Activated CD4-positive, alpha-beta memory T cell treated with anti-CD3 and anti-CD28 coated beads, Interleukin-2, amount 10 ng/mL, durations not matched to agents 7 days and 5 days (primary cell): Measurements from ENCODE around the gene TRHDE. TPM values are rescaled to one million over a fixed set of nuclear protein-coding genes. Genes with fewer than 3 reads are reported as not detected.
"Not testable (repeated sequence)": the region's sequence is repeated elsewhere in the genome, so short reads cannot be mapped to it uniquely, and the experiment has no call there.

ENCODE experiments used
- CTCF ChIA-PET: fragments of 350-600 bp; sonication (Branson Sonifier 250); formaldehyde crosslinking; loops from one replicate; lab custom pipeline; 2021; ENCODE audit warnings: antibody characterized with exemption, inconsistent platforms; lab: Charles Lee
- POLR2A ChIA-PET: fragments of 350-600 bp; sonication (Branson Sonifier 250); formaldehyde crosslinking; loops from one replicate; lab custom pipeline; 2021; ENCODE audit warnings: antibody characterized with exemption; lab: Charles Lee
- DNase-seq: peaks from one replicate; pipeline ENCODE4 v3.0.0-alpha.2; 2020
- H3K27ac Mint-ChIP-seq: one replicate; pipeline ENCODE4 v1.8.0; 2021; ENCODE audit warnings: mild to moderate bottlenecking, mixed read lengths
- H3K27me3 Mint-ChIP-seq: one replicate; pipeline ENCODE4 v1.8.0; 2021; ENCODE audit warnings: mixed read lengths
- H3K36me3 Mint-ChIP-seq: one replicate; pipeline ENCODE4 v1.8.0; 2021; ENCODE audit warnings: low read depth, mixed read lengths
- H3K4me1 Mint-ChIP-seq: one replicate; pipeline ENCODE4 v1.8.0; 2021; ENCODE audit warnings: mixed read lengths
- H3K4me3 Mint-ChIP-seq: one replicate; pipeline ENCODE4 v1.8.0; 2021; ENCODE audit warnings: mild to moderate bottlenecking, mixed read lengths
- H3K9me3 Mint-ChIP-seq: one replicate; pipeline ENCODE4 v1.8.0; 2021; ENCODE audit warnings: mixed read lengths
- total RNA-seq, 2 experiments: library from RNA; stranded (reverse); gene quantifications; one replicate each; pipeline ENCODE4 v1.2.3, GENCODE V29; 2021

Gene TRHDE
- total RNA-seq, 2 experiments from 2014 or later: not detected

GRCh38 chr12:72578327-72578726 is 306.2 kb downstream of the TRHDE start:
- no peaks in the 10 kb centered on the region for H3K27me3 Mint-ChIP-seq
- H3K27ac Mint-ChIP-seq: no peak overlapping the region
- H3K9me3 Mint-ChIP-seq: peaks cover 5% of the 10 kb centered on the region
- no peak for DNase-seq
- ChIA-PET POLR2A (no interaction called here), CTCF (no interaction called here)
- no peak overlapping the region for H3K4me3 Mint-ChIP-seq
- no peaks in the 10 kb centered on the region for H3K4me1 Mint-ChIP-seq
- H3K36me3 Mint-ChIP-seq: no peaks in the 10 kb centered on the region

- H3K27me3 Mint-ChIP-seq: no peaks in the 10 kb centered on the region
- no peak for DNase-seq
- H3K27ac Mint-ChIP-seq: no peak overlapping the region
- peaks cover 10% of the 10 kb centered on the region for H3K9me3 Mint-ChIP-seq
- no peaks in the 10 kb centered on the region for H3K36me3 Mint-ChIP-seq
- no peaks in the 10 kb centered on the region for H3K4me1 Mint-ChIP-seq
- CTCF ChIA-PET: no interaction called here
- POLR2A ChIA-PET: no interaction called here
- H3K4me3 Mint-ChIP-seq: no peak overlapping the region
Observed at GRCh38 chr12:72586456-72586855, 314.3 kb downstream of the TRHDE start.

GRCh38 chr12:72602581-72602980 is 330.4 kb downstream of the TRHDE start:
- Mint-ChIP-seq H3K27me3 (no peaks in the 10 kb centered on the region), H3K27ac (no peak overlapping the region), H3K4me1 (no peaks in the 10 kb centered on the region), H3K9me3 (no peaks in the 10 kb centered on the region), H3K4me3 (no peak overlapping the region), H3K36me3 (no peaks in the 10 kb centered on the region)
- POLR2A ChIA-PET: no interaction called here
- CTCF ChIA-PET: no interaction called here
- DNase-seq: no peak

GRCh38 chr12:72605975-72606374 is 333.8 kb downstream of the TRHDE start:
- DNase-seq: no peak
- Mint-ChIP-seq H3K27ac (no peak overlapping the region), H3K36me3 (no peaks in the 10 kb centered on the region), H3K4me3 (no peak overlapping the region), H3K4me1 (no peaks in the 10 kb centered on the region), H3K9me3 (no peaks in the 10 kb centered on the region), H3K27me3 (no peaks in the 10 kb centered on the region)
- ChIA-PET POLR2A (no interaction called here), CTCF (no interaction called here)

GRCh38 chr12:72610342-72610741 is 338.2 kb downstream of the TRHDE start:
- CTCF ChIA-PET: no interaction called here
- Mint-ChIP-seq H3K36me3 (no peaks in the 10 kb centered on the region), H3K27ac (no peak overlapping the region), H3K4me3 (no peak overlapping the region), H3K9me3 (no peaks in the 10 kb centered on the region), H3K4me1 (no peaks in the 10 kb centered on the region), H3K27me3 (no peaks in the 10 kb centered on the region)
- POLR2A ChIA-PET: no interaction called here
- no peak for DNase-seq

GRCh38 chr12:72610854-72611358 is 338.7 kb downstream of the TRHDE start:
- Mint-ChIP-seq H3K36me3 (no peaks in the 10 kb centered on the region), H3K4me1 (no peaks in the 10 kb centered on the region)

GRCh38 chr12:72612171-72612570 is 340.0 kb downstream of the TRHDE start:
- no peaks in the 10 kb centered on the region for H3K36me3 Mint-ChIP-seq
- ChIA-PET CTCF (no interaction called here), POLR2A (no interaction called here)
- H3K27me3 Mint-ChIP-seq: no peaks in the 10 kb centered on the region
- H3K4me3 Mint-ChIP-seq: no peak overlapping the region
- H3K4me1 Mint-ChIP-seq: no peaks in the 10 kb centered on the region
- no peak overlapping the region for H3K27ac Mint-ChIP-seq
- no peaks in the 10 kb centered on the region for H3K9me3 Mint-ChIP-seq
- no peak for DNase-seq

More at GRCh38 chr12:72610854-72611358, 338.7 kb downstream of the TRHDE start:
- no peak overlapping the region for H3K4me3 Mint-ChIP-seq
- CTCF ChIA-PET: no interaction called here
- no peak for DNase-seq
- no peaks in the 10 kb centered on the region for H3K27me3 Mint-ChIP-seq
- H3K9me3 Mint-ChIP-seq: no peaks in the 10 kb centered on the region
- POLR2A ChIA-PET: no interaction called here
- no peak overlapping the region for H3K27ac Mint-ChIP-seq

GRCh38 chr12:72618764-72619163 is 346.6 kb downstream of the TRHDE start:
- Mint-ChIP-seq H3K27ac (no peak overlapping the region), H3K9me3 (peaks cover 2% of the 10 kb centered on the region), H3K4me3 (no peak overlapping the region), H3K4me1 (no peaks in the 10 kb centered on the region), H3K27me3 (no peaks in the 10 kb centered on the region), H3K36me3 (no peaks in the 10 kb centered on the region)
- no peak for DNase-seq
- ChIA-PET CTCF (no interaction called here), POLR2A (no interaction called here)

GRCh38 chr12:72622556-72622955 is 350.4 kb downstream of the TRHDE start:
- no peaks in the 10 kb centered on the region for H3K4me1 Mint-ChIP-seq
- H3K27ac Mint-ChIP-seq: no peak overlapping the region
- ChIA-PET CTCF (no interaction called here), POLR2A (no interaction called here)
- H3K36me3 Mint-ChIP-seq: no peaks in the 10 kb centered on the region
- peaks cover 2% of the 10 kb centered on the region for H3K9me3 Mint-ChIP-seq
- DNase-seq: no peak
- H3K4me3 Mint-ChIP-seq: no peak overlapping the region
- H3K27me3 Mint-ChIP-seq: no peaks in the 10 kb centered on the region

GRCh38 chr12:72631926-72632685 is 359.9 kb downstream of the TRHDE start:
- Mint-ChIP-seq H3K27ac (no peak overlapping the region), H3K27me3 (no peaks in the 10 kb centered on the region), H3K36me3 (no peaks in the 10 kb centered on the region), H3K9me3 (peaks cover 2% of the 10 kb centered on the region), H3K4me1 (no peaks in the 10 kb centered on the region), H3K4me3 (no peak overlapping the region)
- DNase-seq: no peak
- ChIA-PET CTCF (no interaction called here), POLR2A (no interaction called here)

- no peaks in the 10 kb centered on the region for H3K27me3 Mint-ChIP-seq
- H3K4me1 Mint-ChIP-seq: no peaks in the 10 kb centered on the region
- DNase-seq: no peak
- POLR2A ChIA-PET: no interaction called here
- no peaks in the 10 kb centered on the region for H3K36me3 Mint-ChIP-seq
- H3K9me3 Mint-ChIP-seq: peaks cover 17% of the 10 kb centered on the region
- CTCF ChIA-PET: no interaction called here
- H3K27ac Mint-ChIP-seq: no peak overlapping the region
- no peak overlapping the region for H3K4me3 Mint-ChIP-seq
Observed at GRCh38 chr12:72642706-72643105, 370.5 kb downstream of the TRHDE start.

- no peak overlapping the region for H3K27ac Mint-ChIP-seq
- DNase-seq: no peak
- H3K27me3 Mint-ChIP-seq: no peaks in the 10 kb centered on the region
- ChIA-PET CTCF (no interaction called here), POLR2A (no interaction called here)
- no peak overlapping the region for H3K4me3 Mint-ChIP-seq
- H3K4me1 Mint-ChIP-seq: no peaks in the 10 kb centered on the region
- no peaks in the 10 kb centered on the region for H3K36me3 Mint-ChIP-seq
- peaks cover 15% of the 10 kb centered on the region for H3K9me3 Mint-ChIP-seq
Observed at GRCh38 chr12:72647139-72647538, 375.0 kb downstream of the TRHDE start.

GRCh38 chr12:72658615-72659014 is 386.4 kb downstream of the TRHDE start:
- Mint-ChIP-seq H3K36me3 (no peaks in the 10 kb centered on the region), H3K4me1 (no peaks in the 10 kb centered on the region), H3K27me3 (no peaks in the 10 kb centered on the region), H3K4me3 (no peak overlapping the region), H3K27ac (no peak overlapping the region), H3K9me3 (peaks cover 2% of the 10 kb centered on the region)
- no peak for DNase-seq
- CTCF ChIA-PET: no interaction called here
- POLR2A ChIA-PET: no interaction called here

GRCh38 chr12:72660174-72660573 is 388.0 kb downstream of the TRHDE start:
- H3K9me3 Mint-ChIP-seq, H3K4me1 Mint-ChIP-seq, POLR2A ChIA-PET, H3K27ac Mint-ChIP-seq, H3K36me3 Mint-ChIP-seq, H3K4me3 Mint-ChIP-seq, DNase-seq, H3K27me3 Mint-ChIP-seq, CTCF ChIA-PET: not testable (repeated sequence)
